HG03064 (cell line): ENCODE results near the gene RUNX3.

Experiments
- ATAC-seq: cut with Tn5 transposase; IDR thresholded peaks from one replicate; pipeline ENCODE4 v1.9.1; 2021; ENCODE audit warnings: low read depth; ENCODE audit not compliant: unreplicated experiment

The RUNX3 gene

GRCh38 chr1:24849672-24850295, 80.3 kb downstream of the RUNX3 start:
- no peak for ATAC-seq
